HPDE6-E6E7 (cell line): ENCODE data around the gene CORO1C.
"Not testable (repeated sequence)": the region's sequence is repeated elsewhere in the genome, so short reads cannot be mapped to it uniquely, and the experiment has no call there.

Experiments used
- DNase-seq: peaks from one replicate; pipeline ENCODE4 v3.0.0; 2011; ENCODE audit warnings: missing footprints; ENCODE audit errors: extremely low spot score

CORO1C gene

DNA sequence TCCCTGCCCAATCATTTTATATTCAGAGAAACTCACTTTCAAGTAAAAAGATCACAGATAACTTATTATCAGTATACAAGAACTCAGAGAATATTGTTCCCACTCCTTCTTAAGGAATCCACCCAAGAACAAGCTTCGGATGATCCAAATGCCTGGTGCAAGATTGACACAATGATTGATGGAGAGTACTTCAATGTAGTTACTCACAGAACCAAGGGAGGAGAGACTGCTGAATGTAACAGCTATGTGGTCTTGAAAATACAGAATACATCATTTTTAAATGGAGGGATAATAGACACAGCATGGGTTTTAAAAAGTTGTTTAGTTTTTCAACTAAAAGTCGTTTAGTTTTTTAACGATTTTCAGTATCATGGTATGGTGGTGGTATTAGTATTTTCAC is 59.3 kb downstream of the CORO1C start:
- DNase-seq = no peak

DNA sequence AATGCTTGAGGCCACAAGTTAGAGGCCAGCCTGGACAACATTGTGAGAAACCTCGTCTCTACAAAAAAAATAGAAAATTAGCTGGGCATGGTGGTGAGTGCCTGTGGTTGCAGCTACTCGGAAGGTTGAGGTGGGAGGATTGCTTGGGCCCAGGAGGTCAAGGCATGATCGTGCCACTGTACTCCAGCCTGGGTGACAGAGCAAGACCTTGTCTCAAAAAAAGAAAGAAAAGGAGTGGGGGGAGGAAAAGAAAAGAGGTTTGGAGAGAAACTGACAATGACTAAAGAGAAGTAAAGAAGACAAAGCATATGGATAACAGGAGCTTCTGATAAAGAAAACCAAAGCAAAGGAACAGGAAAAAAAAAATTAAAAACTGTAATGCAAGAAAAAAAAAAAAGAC is 60.2 kb downstream of the CORO1C start:
- no peak for DNase-seq

DNA sequence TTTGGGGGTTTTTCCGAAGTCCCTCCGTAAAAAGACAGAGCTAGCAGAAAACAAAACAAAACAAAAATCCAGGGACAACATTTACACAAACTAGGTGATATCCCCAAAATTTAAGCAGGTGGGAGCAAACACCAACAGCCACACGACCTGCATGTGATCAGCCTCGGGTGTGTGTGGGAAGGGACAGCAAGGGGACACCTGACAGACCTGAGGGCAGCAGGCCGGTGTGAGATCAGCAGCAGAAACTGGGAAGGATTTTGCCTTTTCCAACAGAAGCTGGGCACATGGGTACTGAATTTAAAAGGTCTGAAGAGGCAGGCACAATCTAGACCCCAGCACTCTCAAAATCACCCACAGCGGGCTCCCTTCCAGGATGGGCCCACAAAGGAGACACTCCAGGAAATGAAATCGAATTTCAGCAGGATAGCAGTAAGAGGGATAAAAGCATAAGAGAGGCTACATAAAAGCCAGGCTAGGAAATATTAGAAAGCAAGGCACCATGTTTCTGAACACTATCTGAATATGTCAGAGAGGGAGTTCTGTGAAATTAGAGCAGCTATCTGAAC is 61.2 kb downstream of the CORO1C start:
- DNase-seq = no peak

DNA sequence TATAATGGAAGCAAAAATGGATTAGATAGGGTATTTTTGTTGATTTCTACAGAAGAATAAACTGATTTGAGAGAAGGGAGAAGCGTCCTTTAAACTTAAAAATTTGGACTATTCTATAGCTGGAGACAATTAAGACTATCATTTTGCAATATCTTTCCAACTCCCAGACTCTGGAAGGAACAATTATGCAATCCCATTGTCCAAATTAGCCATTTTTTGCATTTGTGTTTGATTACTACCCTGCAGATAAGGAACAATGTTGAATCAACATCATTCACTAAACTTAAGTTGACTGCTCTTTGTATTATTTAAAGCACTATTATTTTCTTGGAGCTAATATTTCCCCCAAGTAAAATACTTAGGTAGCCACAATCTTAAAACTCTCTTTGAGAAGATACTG is 62.8 kb downstream of the CORO1C start:
- no peak for DNase-seq

DNA sequence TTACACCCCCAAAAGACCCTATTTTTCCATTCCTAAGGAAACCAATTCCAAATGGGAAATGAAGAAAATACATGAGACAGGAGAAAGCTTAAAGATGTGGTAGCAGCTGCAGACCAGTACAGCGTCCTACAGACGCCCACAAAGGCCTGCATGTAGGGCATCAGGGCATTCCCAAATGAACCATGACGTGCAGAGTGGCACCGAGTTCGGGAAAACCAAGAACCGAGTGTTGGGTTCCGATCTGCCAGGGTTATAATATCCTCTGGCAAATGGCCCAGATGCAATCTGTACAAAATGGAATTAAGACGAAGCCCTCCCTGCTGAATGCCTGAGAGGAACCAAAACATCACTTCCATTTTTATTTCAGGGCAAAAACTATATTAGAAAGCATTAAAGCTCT is 63.3 kb downstream of the CORO1C start:
- DNase-seq = no peak

DNA sequence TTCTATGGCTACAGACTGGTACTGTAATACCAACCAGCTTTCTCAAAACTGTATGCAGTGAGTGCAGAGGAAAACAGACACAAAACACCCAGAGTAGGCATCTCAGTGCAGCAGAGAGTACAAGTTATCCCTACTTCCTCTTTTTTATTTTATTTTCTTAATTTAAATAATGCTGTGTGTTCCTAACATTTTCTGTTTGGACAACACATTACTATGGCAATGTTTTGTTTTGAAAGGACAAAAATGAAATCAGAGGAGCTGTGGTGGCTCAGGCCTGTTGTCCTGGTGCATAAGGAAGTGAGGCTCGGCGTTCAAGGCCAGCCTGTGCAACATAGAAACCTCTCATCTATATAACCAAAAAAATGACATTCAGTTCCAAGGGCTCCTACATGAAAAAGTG is 64.0 kb downstream of the CORO1C start:
- DNase-seq = no peak

DNA sequence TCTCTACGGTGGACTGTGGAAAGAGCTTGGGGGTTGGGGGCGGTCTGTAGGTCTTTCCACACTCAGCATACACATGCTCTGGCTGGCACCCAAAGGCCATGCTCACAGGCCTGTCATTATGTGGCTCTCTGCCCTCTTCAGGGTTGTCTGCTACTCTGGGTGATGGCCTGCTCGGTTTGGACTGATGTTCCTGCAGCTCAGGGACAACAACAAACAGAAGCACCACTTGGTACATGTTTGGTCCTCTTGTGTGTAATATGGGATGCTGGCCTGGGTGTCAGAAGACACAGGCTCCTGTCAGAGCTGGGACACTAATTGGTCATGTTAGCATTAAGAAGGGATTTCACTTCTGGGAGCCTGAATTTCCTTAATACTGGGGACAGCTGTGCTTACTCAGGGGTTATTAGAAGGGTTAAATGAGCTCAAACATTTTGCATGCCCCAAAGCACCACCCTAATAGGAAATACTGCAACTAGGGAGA is 64.9 kb downstream of the CORO1C start:
- no peak for DNase-seq

DNA sequence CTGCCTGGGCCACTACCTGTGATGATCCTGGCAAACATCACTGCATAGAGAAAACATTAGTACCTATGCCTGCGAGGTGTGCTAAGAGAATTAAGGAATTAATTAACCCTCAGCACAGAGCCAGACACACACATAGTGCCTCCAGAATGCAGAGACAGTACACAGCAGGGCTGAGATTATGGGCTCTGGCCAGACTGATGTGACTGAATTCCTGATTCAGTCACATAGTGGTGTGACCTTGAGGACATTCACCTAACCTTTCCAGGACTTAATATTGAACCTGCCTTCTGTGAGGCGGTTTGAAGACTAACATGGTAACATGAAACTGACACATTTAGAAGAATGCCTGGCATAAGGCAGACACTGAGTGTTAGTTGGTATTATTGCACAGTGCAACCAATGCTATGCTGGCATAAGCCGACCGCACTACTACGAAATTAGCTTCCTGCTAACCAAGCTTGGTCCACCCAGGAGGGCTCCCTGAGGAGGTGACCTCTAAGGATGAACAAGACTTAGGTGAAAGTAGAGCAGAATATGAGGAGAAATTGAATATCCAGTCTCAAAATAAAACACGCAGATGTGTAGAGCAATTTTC is 65.6 kb downstream of the CORO1C start:
- no peak for DNase-seq

DNA sequence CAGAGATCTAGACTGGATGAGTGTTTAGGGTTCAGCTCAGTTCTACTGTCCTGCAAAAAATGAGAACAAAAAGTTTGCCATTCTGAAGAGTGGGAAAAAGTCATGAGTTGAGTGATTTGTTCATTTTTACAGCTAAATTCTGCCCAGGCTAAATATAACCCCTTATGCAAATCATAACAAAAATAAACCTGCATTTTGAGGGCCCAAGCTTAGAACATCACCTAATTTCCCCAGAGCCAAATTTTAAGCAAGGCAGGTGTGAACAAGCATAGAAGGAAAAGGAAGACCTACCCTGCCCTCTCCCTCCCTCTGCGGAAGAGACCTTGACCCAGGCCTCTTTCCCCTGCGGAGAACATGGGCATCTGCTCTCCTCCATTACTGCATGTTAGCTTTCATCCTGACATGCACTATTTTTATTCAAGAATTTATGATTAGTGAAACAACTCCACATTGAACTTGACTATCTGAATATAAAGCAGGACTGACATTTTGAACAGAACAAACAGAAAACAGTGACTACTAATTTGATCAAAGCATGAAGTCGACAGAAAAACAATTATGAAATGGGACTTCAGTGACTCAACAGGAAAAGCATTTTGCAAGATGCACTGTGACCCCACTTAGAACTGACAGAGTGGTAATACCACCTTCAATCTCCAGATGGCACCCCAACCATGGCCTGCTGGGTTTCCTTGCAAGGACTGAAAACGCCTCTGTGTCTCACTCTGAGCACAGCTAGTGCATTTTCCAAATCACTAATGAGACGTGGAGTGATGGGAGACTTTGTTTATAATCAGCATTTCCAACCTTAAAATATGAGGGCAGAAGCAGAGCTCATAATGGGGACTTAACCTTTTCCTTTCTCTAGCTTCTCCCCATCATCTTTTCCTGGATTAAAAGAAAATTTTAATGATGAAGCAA is 66.7 kb downstream of the CORO1C start:
- peak; percentile 86 for DNase-seq

DNA sequence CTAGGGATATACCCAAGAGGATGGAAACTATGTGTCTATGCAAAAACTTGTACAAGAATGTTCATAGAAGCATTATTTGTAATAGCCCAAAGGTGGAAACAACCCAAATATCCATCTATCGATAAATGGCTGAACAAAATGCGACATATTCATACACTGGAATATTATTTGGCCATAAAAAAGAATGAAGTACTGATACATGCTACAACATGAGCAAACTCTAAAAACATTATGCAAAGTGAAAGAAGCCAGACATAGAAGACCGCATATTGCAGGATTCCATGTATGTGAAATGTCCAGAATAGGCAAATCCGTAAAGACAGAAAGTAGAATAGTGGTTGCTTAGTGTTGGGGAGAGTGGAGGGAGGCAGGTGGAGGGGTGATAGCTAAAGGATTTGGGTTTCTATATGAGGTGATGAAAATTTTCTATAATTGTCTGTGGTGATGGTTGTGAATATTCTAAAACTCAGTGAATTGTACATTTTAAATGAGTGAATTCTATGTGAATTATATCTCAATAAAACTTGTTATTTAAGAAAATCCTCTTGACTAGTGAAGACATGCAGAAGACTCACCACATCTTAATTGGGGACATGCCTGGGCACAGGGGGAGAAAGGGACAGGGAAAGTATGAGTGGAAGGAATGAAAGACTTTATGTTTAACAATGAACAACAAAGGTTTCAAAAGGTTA is 67.8 kb downstream of the CORO1C start:
- no peak for DNase-seq

DNA sequence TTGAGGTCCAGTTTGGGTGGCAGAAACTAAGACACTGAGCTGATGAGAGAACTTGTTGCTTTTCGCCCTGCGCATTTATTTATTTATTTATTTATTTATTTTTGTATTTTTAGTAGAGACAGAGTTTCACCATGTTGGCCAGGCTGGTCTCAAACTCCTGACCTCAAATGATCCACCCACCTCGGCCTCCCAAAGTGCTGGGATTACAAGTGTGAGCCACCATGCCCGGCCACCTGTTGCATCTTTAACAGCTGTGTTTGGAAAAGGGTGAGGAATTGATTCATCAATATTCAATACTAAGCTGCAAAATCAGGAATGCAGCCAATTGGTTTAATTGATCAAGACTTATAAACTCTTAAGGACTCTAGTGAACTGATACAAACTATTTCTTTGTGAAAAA is 73.2 kb downstream of the CORO1C start:
- DNase-seq = not testable (repeated sequence)

DNA sequence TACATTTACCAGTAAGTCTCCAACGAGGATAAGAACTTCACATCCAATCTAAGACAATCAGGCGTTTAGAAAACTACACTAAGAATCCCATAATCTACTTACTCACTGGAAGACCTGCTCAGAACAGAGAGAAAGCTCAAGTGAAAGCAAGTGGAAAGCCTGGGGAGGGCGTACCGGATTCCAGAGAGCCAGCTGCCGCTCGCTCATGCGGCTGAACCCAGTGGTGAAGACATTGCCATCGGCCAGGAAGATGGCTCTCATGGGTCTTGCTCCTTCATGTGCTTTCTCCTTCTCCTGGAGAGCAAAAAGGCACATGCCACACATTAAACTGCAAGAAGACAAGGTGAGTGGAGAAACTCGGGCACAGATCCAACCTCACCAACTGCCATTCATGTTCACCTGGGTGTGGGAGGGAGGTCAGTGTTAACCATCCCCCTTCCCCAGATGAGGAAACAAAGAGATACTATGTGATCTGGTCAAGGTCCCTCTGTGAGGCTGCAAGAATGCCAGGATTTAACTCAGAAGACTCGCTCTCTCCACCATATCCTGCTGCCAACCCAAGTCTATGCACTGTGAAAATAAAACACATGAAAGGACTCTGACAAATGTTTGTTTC is 74.1 kb downstream of the CORO1C start:
- no peak for DNase-seq

DNA sequence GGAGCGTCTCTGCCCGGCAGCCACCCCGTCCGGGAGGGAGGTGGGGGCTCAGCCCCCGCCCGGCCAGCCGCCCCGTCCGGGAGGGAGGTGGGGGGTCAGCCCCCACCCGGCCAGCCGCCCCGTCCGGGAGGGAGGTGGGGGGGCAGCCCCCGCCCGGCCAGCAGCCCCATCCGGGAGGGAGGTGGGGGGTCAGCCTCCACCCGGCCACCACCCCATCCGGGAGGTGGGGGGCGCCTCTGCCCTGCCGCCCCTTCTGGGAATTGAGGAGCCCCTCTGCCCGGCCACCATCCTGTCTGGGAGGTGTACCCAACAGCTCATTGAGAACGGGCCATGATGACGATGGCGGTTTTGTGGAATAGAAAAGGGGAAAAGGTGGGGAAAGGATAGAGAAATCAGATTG is 75.1 kb downstream of the CORO1C start:
- not testable (repeated sequence) for DNase-seq

DNA sequence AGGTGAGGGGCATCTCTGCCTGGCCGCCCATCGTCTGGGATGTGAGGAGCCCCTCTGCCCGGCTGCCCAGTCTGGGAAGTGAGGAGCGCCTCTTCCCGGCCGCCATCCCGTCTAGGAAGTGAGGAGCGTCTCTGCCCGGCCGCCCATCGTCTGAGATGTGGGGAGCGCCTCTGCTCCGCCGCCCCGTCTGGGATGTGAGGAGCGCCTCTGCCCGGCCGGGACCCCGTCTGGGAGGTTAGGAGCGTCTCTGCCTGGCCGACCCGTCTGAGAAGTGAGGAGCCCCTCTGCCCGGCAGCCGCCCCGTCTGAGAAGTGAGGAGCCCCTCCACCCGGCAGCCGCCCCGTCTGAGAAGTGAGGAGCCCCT is 75.5 kb downstream of the CORO1C start:
- not testable (repeated sequence) for DNase-seq

DNA sequence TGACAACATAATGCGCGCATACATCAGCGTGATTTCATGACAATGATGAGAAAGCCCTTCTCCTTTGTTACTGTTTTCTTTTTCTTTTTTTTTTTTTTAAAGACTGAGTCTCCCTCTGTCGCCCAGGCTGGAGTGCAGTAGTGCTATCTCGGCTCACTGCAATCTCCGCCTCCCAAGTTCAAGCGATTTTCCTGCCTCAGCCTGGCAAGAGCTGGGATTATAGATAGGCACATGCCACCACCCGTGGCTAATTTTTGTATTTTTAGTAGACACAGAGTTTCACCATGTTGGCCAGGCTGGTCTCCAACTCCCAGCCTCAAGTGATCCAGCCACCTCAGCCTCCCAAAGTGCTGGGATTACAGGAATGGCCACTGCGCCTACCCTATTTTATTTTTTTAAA is 76.7 kb downstream of the CORO1C start:
- DNase-seq = not testable (repeated sequence)

DNA sequence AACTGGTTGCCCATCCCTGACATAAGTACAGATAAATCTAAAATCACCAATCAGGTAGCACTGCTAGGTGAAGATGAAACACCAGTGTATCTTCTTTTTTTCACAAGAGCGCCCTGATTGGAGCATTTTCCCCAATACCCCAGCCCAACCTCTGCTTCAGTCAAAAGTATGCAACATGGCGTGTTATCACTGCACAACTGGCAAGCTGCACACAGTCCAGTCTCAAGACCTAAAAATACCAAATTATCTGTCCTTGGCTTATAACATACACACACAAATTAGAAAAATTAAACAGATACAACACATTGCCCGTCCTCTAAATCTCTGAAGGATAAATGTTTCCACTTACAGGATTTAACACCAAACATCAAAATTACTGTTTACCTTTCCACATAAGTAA is 77.4 kb downstream of the CORO1C start:
- no peak for DNase-seq

DNA sequence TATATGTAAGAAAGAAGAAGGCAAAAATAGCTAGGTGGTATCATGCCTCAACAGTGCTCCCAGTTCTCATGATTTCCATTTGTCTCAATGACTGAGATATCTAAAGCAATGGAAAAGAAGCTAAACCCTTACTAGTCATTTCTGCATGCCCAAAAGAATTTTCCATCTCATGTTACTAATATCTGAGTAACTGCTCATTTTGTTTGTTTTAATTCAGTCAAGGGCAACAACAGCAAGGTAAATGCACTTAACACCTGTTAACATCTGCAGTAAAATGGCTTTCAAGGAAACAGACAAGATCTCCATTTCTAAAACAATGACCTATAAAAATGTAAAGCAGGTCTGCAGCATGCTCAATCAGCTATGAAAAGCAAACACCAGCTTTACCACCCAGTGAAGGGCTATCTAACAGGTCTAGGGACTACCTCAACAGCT is 78.2 kb downstream of the CORO1C start:
- no peak for DNase-seq

DNA sequence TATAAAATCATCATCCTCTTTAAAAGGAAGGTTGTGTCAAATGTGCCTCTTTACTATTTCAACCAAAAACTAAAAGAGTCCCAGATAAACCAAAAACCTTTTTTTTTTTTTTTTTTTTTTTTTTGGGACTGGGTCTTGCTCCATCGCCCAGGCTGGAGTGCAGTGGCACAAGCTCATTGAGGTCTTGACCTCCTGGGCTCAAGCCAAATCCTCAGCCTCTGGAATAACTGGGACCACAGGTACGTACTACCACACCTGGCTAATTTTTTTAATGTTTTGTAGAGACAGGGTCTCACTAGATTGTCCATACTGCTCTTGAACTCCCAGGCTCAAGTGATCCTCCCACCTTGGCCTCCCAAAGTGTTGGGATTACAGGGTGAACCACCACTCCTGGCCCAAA is 81.2 kb downstream of the CORO1C start:
- DNase-seq = no peak

DNA sequence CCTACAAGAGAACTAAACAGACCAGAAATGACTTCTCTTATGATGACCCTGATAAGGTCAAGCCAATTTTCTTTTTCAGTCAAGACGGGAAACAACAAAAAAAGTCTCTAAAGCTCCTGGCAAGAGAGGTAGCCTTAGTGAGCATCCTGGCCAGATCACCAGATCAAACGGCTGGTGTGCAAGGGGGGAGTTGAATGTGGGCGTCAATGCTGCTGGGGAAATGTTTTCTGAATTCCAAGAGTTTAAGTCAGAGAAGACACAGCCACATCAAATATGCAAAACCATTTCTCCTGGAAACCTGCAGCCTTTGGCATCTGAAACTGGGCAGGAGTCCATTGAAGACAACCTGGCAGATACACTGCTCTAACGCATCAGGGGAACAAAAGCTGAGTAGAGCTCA is 81.6 kb downstream of the CORO1C start:
- no peak for DNase-seq

DNA sequence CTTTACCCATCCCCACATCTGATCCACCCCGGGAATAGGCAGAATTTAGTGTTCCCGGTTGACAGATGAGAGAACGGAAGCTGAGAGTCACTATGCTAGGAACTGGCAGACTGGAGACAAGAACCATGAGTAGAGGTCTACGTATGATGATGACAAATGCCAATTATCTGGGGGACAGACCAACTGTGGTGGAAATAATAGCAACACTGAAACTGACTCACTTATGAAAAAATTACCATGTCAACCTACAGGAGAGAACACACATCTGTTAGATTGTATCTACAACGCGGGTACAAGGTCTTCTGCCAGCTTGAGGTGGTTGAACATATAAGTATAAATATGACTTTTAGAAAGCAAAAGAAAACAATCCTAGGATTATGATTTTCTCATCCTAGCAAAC is 82.2 kb downstream of the CORO1C start:
- DNase-seq = no peak

DNA sequence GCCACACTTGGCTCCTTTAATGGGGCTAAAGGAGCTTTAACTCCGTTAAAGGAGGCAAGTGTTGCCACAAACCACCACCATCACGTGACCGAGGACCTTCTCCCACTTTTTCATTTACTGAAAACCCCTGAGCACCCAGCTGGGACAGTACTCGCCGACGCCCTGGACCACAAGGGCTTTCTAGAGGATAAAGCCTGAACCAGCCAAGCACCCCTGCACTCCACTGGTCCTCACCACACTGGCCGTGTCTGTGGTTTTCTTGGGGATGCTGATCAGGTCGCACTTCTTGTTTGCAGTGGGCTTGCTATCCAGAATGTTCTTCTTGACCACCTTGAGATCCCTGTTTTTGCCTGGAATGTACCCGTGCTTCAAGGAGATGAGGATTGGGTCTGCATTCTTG is 82.9 kb downstream of the CORO1C start:
- DNase-seq = no peak
